ENCODE data around the gene RAMP2.
A peak's percentile ranks its signal among the peaks of the same experiment; 100 is the strongest.

Gene RAMP2

GRCh38 chr17:42795465-42795864, 34.4 kb downstream of the RAMP2 start:
- TF ChIP-seq CTCF (IDR thresholded peaks at IDR 0.05; ENCODE audit: low read depth, low read length, missing control alignments): no peak
- H3K4me3 ChIP-seq (replicated peaks; ENCODE audit: low read depth, low read length): no peak overlapping the region
- DNase-seq (ENCODE audit: extremely low read depth, low read depth): no peak

- TF ChIP-seq CTCF (IDR thresholded peaks at IDR 0.05; ENCODE audit: low read depth, low read length, missing control alignments): no peak
- no peak overlapping the region for H3K4me3 ChIP-seq (replicated peaks; ENCODE audit: low read depth, low read length)
- no peak for DNase-seq (ENCODE audit: extremely low read depth, low read depth)
Observed at GRCh38 chr17:42796066-42796758, 35.2 kb downstream of the RAMP2 start.

GRCh38 chr17:42797067-42798007, 36.3 kb downstream of the RAMP2 start:
- DNase-seq (ENCODE audit: extremely low read depth, low read depth): no peak
- H3K4me3 ChIP-seq (replicated peaks; ENCODE audit: low read depth, low read length): peak overlapping the region; percentile 59
- no peak for TF ChIP-seq CTCF (IDR thresholded peaks at IDR 0.05; ENCODE audit: low read depth, low read length, missing control alignments)

DNA sequence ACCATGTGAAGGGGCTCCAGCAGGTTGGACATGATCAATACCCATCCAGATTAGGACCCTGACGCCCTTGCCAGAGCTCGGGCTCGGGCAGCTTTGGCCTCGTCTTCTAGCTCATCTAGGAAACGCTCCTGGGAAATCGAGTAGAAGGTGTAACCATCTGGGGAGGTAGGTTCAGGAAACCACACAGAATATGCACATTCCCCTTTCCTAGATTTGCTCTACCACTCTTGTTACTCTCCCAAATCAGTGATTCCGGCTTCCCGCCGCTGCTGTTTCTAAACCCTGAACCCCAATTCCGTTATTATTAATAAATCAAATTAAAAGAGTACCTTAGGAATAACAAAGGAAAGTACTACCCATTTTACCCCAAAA, 37.0 kb downstream of the RAMP2 start:
- no peak for TF ChIP-seq CTCF (IDR thresholded peaks at IDR 0.05; ENCODE audit: low read depth, low read length, missing control alignments)
- DNase-seq (ENCODE audit: extremely low read depth, low read depth): no peak
- H3K4me3 ChIP-seq (replicated peaks; ENCODE audit: low read depth, low read length): peak overlapping the region; percentile 59

GRCh38 chr17:42798383-42799380, 37.7 kb downstream of the RAMP2 start, which contains the start of the genes CNTD1 and COA3:
Gene CNTD1, plus strand, starts transcription at chr17:42798861. Its CDS starts 207 bp downstream, at chr17:42799068.
Gene COA3, minus strand, starts transcription at chr17:42798704. Its CDS starts 23 bp downstream, at chr17:42798681.
- peak; percentile 56 for DNase-seq (ENCODE audit: extremely low read depth, low read depth)
- no peak for TF ChIP-seq CTCF (IDR thresholded peaks at IDR 0.05; ENCODE audit: low read depth, low read length, missing control alignments)
- peak within 1 kb of the TSS; percentile 59 for H3K4me3 ChIP-seq (replicated peaks; ENCODE audit: low read depth, low read length)

Data from HFF-Myc (cell line).